Measurements from ENCODE around the gene LARGE1.

GRCh38 chr22:33677536-33677935 is 242.7 kb downstream of the LARGE1 start:
- no peak for TF ChIP-seq EZH2phosphoT487 (IDR thresholded peaks at IDR 0.05; ENCODE audit: low read depth, severe bottlenecking, unreplicated experiment)
- TF ChIP-seq CTCF (IDR thresholded peaks at IDR 0.05; ENCODE audit: poor library complexity) = no peak

Measured in hepatocyte (in vitro differentiated cells).